ENCODE results near the gene TET3. TPM values are rescaled to one million over a fixed set of nuclear protein-coding genes. Genes with fewer than 3 reads are reported as not detected.

The TET3 gene
- polyA plus RNA-seq, 1 donor from 2014 or later: 18.2 TPM

GRCh38 chr2:74000666-74001065, 16.0 kb downstream of the TET3 start:
- Histone ChIP-seq H3K36me3 (ENCODE audit: insufficient read depth, low read length) (no peaks in the 10 kb centered on the region), H3K9me3 (ENCODE audit: low read length) (no peaks in the 10 kb centered on the region), H2AFZ (ENCODE audit: low read depth, low read length) (no peak overlapping the region), H3K9me2 (ENCODE audit: insufficient read depth, low read length) (no peaks in the 10 kb centered on the region), H3K4me3 (ENCODE audit: low read length) (peak overlapping the region; percentile 73), H3K27ac (ENCODE audit: low read length) (peak overlapping the region; percentile 99), H3K79me2 (replicated peaks; ENCODE audit: insufficient read depth, low read length) (peaks cover 84% of the 10 kb centered on the region), H4K20me1 (ENCODE audit: insufficient read depth) (peaks cover 19% of the 10 kb centered on the region), H3K27me3 (ENCODE audit: insufficient read depth, low read depth, low read length) (no peaks in the 10 kb centered on the region), H3F3A (ENCODE audit: insufficient read depth, low read length, poor library complexity, severe bottlenecking) (peaks cover 8% of the 10 kb centered on the region), H3K4me2 (ENCODE audit: low read length) (peak overlapping the region; percentile 53), H3K9ac (ENCODE audit: low read length) (peak overlapping the region; percentile 86)
- TF ChIP-seq, protein P1, sequence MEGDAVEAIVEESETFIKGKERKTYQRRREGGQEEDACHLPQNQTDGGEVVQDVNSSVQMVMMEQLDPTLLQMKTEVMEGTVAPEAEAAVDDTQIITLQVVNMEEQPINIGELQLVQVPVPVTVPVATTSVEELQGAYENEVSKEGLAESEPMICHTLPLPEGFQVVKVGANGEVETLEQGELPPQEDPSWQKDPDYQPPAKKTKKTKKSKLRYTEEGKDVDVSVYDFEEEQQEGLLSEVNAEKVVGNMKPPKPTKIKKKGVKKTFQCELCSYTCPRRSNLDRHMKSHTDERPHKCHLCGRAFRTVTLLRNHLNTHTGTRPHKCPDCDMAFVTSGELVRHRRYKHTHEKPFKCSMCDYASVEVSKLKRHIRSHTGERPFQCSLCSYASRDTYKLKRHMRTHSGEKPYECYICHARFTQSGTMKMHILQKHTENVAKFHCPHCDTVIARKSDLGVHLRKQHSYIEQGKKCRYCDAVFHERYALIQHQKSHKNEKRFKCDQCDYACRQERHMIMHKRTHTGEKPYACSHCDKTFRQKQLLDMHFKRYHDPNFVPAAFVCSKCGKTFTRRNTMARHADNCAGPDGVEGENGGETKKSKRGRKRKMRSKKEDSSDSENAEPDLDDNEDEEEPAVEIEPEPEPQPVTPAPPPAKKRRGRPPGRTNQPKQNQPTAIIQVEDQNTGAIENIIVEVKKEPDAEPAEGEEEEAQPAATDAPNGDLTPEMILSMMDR (IDR thresholded peaks at IDR 0.05; ENCODE audit: poor library complexity, severe bottlenecking): no peak
- TF ChIP-seq MXI1 (conservative IDR thresholded peaks at IDR 0.05; ENCODE audit: poor library complexity, severe bottlenecking) (no peak), SMC3 (conservative IDR thresholded peaks at IDR 0.05; ENCODE audit: poor library complexity) (no peak), POLR2AphosphoS5 (IDR thresholded peaks at IDR 0.05) (no peak), REST (IDR thresholded peaks at IDR 0.05; ENCODE audit: borderline replicate concordance) (no peak), TAF1 (IDR thresholded peaks at IDR 0.05; ENCODE audit: low read depth) (no peak), EZH2 (IDR thresholded peaks at IDR 0.05; ENCODE audit: borderline replicate concordance, insufficient read depth, low read length, poor library complexity, severe bottlenecking) (no peak), RAD21 (conservative IDR thresholded peaks at IDR 0.05) (no peak), EP300 (conservative IDR thresholded peaks at IDR 0.05; ENCODE audit: poor library complexity, severe bottlenecking) (no peak)

GRCh38 chr2:74001121-74001520, 16.4 kb downstream of the TET3 start:
- TF ChIP-seq TAF1 (IDR thresholded peaks at IDR 0.05; ENCODE audit: low read depth): no peak
- TF ChIP-seq SMC3 (conservative IDR thresholded peaks at IDR 0.05; ENCODE audit: poor library complexity): no peak
- no peak for TF ChIP-seq EP300 (conservative IDR thresholded peaks at IDR 0.05; ENCODE audit: poor library complexity, severe bottlenecking)
- TF ChIP-seq REST (IDR thresholded peaks at IDR 0.05; ENCODE audit: borderline replicate concordance): no peak
- TF ChIP-seq MXI1 (conservative IDR thresholded peaks at IDR 0.05; ENCODE audit: poor library complexity, severe bottlenecking): no peak
- TF ChIP-seq, protein P1 (IDR thresholded peaks at IDR 0.05; ENCODE audit: poor library complexity, severe bottlenecking): no peak
- no peak for TF ChIP-seq EZH2 (IDR thresholded peaks at IDR 0.05; ENCODE audit: borderline replicate concordance, insufficient read depth, low read length, poor library complexity, severe bottlenecking)
- no peak for TF ChIP-seq POLR2AphosphoS5 (IDR thresholded peaks at IDR 0.05)
- no peak for TF ChIP-seq RAD21 (conservative IDR thresholded peaks at IDR 0.05)
- H3K9ac ChIP-seq (ENCODE audit: low read length): peak overlapping the region; percentile 86
- no peaks in the 10 kb centered on the region for H3K9me3 ChIP-seq (ENCODE audit: low read length)
- H2AFZ ChIP-seq (ENCODE audit: low read depth, low read length): no peak overlapping the region
- peaks cover 84% of the 10 kb centered on the region for H3K79me2 ChIP-seq (replicated peaks; ENCODE audit: insufficient read depth, low read length)
- no peaks in the 10 kb centered on the region for H3K36me3 ChIP-seq (ENCODE audit: insufficient read depth, low read length)
- no peaks in the 10 kb centered on the region for H3K9me2 ChIP-seq (ENCODE audit: insufficient read depth, low read length)
- H3K27me3 ChIP-seq (ENCODE audit: insufficient read depth, low read depth, low read length): no peaks in the 10 kb centered on the region
- H3K4me3 ChIP-seq (ENCODE audit: low read length): peak overlapping the region; percentile 73
- H3K27ac ChIP-seq (ENCODE audit: low read length): peak overlapping the region; percentile 99
- peak overlapping the region; percentile 53 for H3K4me2 ChIP-seq (ENCODE audit: low read length)
- peaks cover 8% of the 10 kb centered on the region for H3F3A ChIP-seq (ENCODE audit: insufficient read depth, low read length, poor library complexity, severe bottlenecking)
- peaks cover 19% of the 10 kb centered on the region for H4K20me1 ChIP-seq (ENCODE audit: insufficient read depth)
